NK-92 treated with Interleukin-12 subunit alpha and Interleukin-12 subunit beta, amount 100 ng/mL, for 24 hours (cell line): ENCODE results near the gene APLF.
"Not testable (repeated sequence)": the region's sequence is repeated elsewhere in the genome, so short reads cannot be mapped to it uniquely, and the experiment has no call there.

ENCODE experiments used
- DNase-seq: peaks from one replicate; lab custom pipeline; 2025; lab: John Stamatoyannopoulos, UW

The APLF gene

DNA sequence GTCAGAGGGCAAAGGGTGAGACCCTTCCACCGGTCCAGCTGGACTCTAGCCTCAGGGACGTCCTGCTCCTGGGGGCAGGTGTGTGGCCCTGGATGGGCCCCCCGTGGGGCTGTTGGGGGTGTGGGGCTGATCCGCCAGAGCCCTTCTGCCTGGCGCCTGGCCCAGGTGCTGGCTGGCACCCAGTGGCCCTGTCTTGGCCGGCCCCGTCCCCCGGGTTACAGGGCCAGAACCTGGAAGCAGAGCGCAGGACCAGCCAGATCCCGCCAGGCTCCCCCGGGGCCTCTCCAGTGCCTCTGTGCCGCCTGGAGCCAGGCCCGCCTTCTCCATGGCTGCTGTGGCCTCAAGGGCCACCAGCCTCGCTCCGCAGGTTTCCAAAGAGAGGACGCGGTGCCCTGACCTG, 62.3 kb downstream of the APLF start:
- DNase-seq, result not testable (repeated sequence)

DNA sequence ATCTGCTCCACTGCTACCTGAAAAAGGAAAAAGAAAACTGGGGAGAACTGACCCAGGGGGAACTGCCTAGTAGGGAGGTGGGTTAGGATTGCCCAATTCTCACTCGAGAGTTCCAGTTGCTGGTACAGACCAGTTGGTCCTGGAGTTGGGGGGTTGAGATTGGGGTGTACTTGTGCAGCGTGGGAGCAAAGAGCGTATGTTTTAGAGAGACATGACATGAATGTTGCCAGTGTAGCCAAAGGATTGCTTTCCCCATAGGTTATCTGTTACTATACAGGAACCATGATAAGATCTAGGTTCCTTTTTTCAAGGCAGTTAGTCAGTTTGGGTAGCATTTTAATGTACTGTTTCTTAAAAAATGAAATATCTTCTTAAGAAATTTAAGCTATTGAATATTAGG, 68.6 kb downstream of the APLF start:
- no peak for DNase-seq

DNA sequence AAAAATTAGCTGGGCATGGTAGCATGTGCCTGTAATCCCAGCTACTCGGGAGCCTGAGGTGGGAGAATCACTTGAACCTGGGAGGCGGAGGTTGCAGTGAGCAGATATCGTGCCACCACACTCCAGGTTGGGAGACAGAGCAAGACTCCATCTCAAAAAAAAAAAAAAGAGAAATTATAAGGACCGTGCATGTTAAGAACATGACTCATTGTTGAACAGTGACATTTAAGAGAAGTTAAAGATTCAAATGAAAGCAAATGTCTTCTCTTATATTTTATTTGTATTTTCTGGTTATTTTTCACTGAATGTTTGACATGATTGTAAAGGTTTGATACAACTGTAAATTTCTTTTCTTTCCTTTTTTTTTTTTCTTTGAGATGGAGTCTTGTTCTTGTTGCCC, 69.6 kb downstream of the APLF start:
- DNase-seq, result no peak

DNA sequence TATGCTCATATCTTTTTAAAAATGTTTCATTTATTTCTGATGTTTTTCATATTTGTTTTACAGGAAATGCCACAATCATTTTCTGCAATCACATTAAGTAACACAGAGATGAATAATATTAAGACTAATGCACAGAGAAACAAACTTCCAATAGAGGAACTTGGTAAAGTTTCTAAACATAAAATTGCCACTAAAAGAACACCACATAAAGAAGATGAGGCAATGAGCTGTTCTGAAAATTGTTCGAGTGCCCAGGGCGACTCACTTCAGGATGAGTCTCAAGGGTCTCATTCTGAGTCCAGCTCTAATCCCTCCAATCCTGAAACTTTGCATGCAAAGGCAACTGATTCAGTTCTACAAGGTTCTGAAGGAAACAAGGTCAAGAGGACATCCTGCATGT, 70.4 kb downstream of the APLF start:
- DNase-seq, result no peak

DNA sequence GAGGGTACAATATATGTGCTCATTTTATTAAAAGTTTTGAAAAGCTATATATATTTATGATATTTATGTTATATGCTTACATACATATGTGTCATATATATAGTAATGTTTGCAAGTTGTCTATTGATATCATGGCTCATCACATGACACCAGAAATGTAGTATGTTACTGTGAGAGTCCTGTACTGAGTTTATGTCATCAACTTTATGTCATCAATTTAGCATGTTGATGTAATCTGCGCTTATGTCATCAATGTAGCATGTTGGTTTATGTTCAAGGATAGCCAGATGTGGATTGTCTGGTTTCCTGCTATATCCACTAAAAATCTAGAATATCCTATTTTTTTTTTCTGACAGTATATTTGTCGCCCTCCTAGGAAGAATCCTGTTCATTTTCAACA, 77.4 kb downstream of the APLF start:
- DNase-seq, result no peak

DNA sequence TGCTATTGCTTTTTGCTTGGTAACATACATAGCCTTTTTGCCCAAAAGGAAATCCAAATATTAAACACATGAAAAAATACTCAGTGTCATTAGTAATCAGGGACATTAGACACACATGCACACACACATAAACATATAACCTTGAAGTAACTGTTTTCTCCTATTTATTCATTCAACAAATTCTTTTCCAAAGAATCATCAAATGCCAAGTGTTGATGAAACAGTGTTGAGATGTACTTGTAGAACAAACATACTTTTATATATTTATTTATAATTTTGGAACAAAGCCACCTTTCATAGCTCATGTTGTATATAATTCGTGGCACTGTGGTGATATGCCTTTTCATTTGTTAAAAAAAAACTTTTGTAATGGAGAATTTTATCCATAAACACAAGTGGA, 81.0 kb downstream of the APLF start:
- no peak for DNase-seq

DNA sequence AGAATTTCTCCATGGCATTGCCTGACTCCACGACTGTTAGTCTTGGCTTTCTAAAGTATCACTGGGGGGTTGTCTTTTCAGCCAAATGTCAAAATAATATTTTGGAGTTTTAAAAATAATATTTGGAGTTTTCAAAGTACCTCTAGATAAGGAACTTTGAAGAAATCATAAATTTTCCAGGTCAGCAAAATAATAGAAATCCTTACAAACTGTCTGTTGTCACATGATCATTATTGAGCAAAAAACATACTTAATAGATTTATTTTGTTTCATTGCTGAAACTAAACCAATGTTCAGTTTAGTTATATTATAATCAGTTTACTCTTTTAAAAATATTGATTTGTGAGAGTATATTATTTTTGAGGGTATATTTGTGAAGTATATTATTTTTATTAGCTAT, 85.7 kb downstream of the APLF start:
- no peak for DNase-seq

DNA sequence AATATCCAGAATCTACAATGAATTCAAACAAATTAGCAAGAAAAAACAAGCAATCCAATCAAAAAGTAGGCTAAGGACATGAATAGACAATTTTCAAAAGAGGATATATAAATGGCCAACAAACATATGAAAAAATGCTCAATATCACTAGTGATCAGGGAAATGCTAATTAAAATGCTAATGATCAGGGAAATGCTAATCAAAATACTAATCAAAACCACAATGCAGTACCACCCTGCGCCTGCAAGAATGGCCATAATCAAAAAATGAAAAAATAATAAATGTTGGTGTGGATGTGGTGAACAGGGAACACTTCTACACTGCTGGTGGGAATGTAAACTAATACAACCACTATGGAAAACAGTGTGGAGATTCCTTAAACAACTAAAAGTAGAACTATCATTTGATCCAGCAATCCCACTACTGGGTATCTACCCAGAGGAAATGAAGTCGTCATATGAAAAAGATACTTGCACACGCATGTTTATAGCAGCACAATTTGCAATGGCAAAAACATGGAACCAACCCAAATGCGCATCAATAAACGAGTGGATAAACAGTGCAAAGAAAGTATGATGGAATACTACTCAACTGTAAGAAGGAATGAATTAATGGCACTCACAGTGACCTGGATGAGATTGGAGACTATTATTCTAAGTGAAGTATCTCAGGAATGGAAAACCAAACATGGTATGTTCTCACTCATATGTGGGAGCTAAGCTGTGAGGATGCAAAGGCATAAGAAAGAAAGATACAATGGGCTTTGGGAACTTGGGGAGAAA, 88.2 kb downstream of the APLF start:
- not testable (repeated sequence) for DNase-seq

DNA sequence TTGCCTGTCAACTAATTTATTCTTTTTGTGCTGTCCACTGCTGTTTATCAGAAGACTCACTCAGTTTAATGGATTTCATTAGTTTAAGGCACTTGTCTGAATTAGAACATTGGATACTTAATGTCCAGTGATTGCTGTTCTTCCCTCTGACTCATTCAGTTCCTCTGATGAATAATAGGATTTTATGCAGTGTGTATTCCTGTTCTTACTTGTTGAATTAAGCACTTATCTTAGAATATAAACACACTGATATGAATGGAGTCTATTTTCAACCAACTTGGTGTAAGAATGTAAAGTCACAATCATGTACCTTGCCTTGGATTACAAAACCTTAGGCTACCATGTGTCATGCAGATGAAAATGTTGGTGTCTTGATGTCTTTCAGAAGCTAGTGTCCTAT, 89.0 kb downstream of the APLF start:
- no peak for DNase-seq

DNA sequence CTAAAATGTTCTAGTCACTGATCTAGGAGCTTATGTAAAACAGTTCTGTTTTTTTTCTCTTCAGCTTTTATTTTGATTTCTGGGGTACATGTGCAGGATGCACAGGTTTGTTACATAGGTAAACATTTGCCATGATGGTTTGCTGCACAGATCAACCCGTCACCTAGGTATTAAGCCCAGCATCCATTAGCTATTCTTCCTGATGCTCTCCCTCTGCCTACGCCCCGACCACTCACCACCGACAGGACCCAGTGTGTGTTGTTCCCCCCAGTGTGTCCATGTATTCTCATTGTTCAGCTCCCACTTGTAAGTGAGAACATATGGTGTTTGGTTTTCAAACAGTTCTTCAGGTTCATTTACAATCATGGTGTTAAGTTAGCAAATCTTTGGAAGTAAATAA, 91.2 kb downstream of the APLF start:
- no peak for DNase-seq

DNA sequence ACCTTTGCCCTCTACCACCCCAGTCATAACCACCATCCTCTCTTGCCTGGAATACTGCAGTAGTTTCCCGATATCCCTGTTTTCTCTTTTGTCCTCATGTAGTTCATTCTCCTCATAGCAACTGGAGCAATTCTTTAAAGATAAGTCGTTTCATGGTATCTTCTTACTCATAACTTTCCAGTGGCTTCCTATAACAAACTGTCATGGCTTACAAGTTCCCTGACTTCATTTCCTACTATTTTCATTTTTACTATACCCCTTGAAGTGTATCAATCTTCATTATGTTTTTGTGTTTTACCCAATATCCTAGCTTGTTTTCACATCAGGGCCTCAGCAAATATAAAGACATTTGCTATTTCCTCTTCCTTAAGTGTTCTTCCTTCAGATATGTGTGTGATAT, 92.3 kb downstream of the APLF start:
- DNase-seq, result no peak

DNA sequence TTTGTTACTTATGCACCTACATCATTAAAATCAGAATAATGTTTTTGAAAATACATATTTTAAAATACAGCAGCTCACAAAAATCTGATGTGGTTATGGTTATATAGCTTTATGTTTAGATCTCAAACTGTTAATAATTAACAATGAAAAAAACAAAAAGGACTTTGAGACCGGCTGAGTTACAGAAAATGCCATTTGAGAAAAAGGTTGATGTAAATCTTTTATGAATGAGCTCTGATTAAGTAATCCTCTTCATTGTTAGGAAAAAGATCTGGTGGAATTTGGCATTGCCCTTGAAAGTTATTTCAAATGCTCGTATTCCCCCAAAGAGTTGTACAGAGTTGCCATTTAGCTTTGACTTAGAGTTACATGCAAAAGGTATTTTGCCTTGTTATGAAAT, 93.2 kb downstream of the APLF start:
- DNase-seq, result no peak

DNA sequence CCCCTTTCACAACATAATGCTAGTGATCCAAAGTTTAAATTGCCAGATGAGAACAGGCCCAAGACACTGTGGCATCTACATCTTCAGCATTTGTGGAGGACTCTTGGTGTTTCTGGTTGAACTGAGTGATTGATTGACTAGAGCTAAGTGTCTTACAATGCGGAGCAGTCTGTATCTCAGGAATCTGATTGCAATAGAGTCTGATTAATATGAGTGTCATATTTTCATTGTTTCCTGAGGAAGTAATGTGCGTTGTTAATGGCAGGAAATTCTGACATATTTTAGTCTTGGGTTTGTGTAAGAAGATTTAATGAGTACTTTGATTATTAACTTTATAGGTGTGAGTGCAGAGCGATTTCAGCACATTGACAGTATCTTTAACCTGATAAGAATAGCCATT, 94.0 kb downstream of the APLF start:
- DNase-seq, result no peak

DNA sequence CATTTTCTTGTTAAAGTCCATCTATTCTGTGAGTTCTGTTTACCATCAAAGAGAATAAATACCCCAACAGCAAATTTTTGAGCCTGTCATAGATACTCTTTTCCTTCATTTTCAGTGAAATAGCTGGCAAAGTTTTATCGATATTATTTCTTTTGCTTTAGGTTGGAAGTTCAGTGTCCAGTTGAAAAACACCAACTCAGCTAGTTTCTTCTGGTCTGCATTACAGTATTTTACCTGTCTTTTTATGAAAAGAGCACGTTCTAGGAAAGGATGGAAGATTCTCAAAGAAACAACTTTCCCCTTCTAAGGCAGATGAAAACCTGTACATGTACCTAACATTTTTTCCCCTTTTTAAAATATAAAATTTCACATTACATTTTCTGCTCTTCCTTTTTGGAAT, 95.5 kb downstream of the APLF start:
- no peak for DNase-seq

DNA sequence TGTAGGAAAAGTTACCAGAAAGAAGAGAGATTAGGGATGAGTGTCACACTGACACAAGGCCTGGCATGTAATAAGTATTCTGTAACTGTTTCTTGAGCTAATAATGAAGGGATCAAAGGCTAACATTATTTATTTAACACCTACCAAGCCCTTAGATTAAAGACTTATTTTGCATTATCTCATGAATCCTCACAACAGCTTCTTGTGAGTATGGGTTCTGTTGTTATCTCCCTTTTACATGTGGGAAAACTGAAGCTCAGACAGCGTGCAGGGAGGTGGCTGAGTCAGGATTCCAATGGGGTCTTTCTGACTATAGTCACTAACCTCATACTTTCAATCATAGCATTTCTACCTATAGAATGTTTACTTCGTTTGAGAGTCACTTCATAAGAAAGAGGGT, 97.0 kb downstream of the APLF start:
- DNase-seq, result no peak

DNA sequence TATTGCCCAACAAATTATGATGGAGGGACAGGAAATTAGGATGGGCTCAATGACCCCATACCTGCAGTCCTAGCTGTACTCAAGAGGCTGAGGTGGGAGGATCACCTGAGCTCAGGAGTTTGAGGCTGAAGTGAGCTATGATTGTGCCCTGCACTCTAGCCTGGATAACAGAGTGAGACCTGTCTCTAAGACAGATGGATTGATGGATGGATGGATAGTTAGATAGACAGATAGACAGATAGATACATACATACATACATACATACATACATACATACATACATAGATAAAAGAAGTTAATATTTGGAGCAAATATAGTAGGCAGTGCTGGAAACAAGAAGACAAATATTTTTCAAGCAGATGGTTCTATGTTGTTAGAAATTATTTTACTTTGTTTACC, 97.9 kb downstream of the APLF start:
- DNase-seq, result no peak

DNA sequence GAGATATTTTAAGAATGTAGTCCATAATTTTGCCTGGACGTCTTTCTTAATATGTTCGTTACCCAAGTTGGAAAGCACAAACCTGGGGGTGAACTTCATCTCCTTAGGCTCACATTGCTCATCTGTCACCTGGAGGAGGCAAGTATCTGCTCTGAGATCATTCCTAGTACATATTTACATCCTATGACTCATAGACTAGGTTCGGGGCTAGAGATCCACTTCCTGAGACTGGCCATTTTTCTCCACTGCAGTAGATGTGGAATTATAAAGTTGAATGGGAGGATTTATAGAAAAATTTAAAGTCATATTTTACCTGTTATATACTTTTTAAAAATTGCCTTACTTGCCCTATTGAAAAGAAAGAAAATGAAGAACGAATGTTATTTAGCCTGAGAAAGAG, 98.5 kb downstream of the APLF start:
- no peak for DNase-seq

DNA sequence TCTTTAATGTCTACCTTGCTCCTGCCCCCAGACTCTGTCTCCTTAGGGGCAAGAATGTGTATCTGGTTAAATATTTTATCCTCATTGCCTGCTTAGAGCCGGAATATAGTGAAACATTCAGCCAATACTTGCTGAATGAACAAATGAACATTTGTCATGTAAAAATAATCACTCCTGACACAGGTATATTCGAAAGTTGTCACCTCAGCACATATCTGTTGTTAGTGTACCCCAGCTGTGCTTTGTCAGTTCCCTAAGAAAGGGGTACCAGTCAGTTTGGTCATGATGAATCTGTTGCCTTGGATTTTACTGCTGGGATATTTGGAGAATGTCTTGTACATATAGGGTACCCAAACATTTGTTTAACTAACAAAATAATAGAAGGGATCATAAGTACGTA, 99.0 kb downstream of the APLF start:
- no peak for DNase-seq

DNA sequence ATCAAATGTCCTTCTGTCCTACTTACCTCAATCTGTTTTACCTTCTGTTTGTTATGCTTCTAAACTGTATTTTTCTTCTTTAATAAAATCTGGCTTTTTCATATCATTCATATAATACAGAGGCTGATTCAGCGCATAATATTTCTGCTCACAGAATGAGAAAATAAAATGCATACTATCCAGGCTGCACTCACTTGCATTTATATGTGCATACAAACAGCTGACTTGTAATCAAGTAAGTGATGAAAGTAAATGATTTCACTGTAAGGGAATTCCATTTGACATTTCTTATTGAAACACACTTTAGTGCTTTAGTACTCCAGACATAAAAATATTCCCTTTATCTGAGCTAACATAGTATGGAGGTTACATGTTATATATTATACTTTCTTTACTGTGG, 100.7 kb downstream of the APLF start:
- no peak for DNase-seq

DNA sequence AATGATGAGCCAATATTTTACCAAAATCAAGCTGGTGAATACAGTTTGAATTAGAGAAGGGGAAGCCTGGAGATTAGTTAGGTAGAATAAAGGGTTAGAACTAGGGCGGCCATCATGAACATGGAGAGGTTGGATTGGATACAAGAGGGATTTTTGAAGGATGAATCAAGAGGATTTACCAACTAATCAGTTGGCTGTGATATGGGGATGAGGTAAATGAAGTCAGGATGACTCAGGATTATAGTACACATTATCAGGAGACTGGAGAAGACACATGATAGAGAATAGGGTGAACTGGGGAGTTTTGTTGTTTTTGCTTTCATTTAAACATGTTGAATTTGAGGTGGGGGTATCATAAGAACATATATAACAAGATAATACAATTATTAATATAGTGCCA, 102.2 kb downstream of the APLF start:
- no peak for DNase-seq

DNA sequence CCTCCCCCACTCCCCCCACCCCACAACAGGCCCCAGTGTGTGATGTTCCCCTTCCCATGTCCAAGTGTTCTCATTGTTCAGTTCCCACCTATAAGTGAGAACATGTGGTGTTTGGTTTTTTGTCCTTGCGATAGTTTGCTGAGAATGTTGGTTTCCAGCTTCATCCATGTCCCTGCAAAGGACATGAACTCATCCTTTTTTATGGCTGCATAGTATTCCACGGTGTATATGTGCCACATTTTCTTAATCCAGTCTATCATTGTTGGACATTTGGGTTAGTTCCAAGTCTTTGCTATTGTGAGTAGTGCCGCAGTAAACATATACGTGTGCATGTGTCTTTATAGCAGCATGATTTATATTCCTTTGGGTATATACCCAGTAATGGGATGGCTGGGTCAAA, 103.0 kb downstream of the APLF start:
- not testable (repeated sequence) for DNase-seq

DNA sequence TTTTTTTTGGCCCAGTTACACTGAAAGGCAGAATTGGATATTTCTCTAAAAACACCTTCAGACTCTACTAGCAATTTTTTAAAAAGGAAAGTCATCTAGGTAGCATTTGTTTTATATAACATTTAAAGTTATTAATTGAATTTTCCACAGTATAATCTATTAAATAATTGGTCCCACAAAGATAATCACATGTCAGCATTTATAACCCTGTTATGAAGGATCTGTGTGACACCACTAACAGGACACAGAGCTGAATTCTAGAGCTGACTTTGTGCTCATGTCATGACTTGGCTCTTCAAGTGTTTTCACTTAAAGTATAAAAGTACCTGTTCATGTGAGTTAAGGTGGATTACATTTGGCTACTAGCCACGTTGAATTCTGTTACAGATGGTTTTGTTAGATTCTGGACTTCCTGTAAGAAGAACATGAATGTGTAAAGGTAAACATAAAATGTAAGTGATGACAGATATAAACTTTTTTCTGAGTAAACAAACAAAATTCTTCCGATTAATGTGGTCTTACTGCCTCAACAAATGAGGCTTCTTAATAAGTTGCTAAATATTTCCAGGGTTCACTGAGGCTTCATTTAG, 106.9 kb downstream of the APLF start:
- DNase-seq, result no peak

DNA sequence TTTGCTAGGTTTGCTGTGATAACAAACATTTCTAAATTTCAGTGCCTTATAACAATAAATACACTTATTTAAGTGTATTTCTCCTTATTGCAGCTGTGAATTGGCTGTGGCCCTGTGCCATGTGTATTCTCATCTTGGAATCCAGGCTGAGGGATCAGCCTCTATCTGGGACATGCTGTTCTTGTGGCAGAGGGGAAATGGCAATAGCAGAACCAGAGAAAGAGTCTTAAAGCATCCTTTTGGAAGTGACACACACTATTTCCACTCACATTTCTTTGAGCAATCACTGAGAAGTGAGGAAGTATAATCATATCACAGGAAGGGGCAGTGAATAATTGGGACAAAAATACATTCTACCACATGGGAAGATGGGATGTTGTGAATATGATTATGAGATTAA, 109.8 kb downstream of the APLF start:
- DNase-seq, result no peak

DNA sequence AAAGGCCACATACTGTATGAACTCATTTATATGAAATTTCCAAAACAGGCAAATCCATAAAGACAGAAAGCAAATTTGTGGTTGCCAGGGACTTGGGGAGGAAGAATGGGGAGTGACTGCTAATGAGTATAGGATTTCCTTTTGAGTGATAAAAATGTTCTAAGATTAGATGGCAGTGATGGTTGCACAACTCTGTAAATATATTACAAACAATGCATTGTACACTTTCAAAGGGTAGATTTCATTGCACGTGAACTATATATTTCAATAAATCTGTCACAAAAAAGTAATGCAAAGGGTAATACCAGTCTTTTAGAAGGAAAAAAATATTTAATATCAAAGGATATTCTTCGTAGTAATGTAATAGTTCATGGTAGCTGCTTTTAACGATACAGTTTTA, 112.3 kb downstream of the APLF start:
- no peak for DNase-seq
